WTC11 (cell line): ENCODE results near the gene TSPAN18. TPM values are rescaled to one million over a fixed set of nuclear protein-coding genes. Genes with fewer than 3 reads are reported as not detected.

Experiments
- ATAC-seq: fragments of 200-7000 bp; cut with Tn5 transposase; 2 replicates; pipeline ENCODE4 v1.10.0; 2021; ENCODE audit warnings: mild to moderate bottlenecking, moderate library complexity
- CTCF ChIA-PET: fragments of 300-600 bp; sonication (Branson Sonifier 250); formaldehyde crosslinking; loops from one replicate; lab custom pipeline; 2021; ENCODE audit warnings: antibody characterized with exemption; lab: Charles Lee
- POLR2A ChIA-PET: fragments of 350-600 bp; sonication (Branson Sonifier 250); formaldehyde crosslinking; loops from one replicate; lab custom pipeline; 2021; ENCODE audit warnings: antibody characterized with exemption; lab: Charles Lee
- DNase-seq: peaks from one replicate; pipeline ENCODE4 v3.0.0; 2021; ENCODE audit warnings: low spot score
- H3K27ac Mint-ChIP-seq: 2 replicates; pipeline ENCODE4 v1.8.0; 2021; ENCODE audit warnings: mixed read lengths
- H3K27me3 Mint-ChIP-seq: 2 replicates; pipeline ENCODE4 v1.8.0; 2021; ENCODE audit warnings: low read depth, mild to moderate bottlenecking, moderate library complexity, mixed read lengths
- H3K36me3 Mint-ChIP-seq: 2 replicates; pipeline ENCODE4 v1.8.0; 2021; ENCODE audit warnings: mixed read lengths
- H3K4me1 Mint-ChIP-seq: 2 replicates; pipeline ENCODE4 v1.8.0; 2022; ENCODE audit warnings: mixed read lengths
- H3K4me3 Mint-ChIP-seq: 2 replicates; pipeline ENCODE4 v1.8.0; 2021; ENCODE audit warnings: mild to moderate bottlenecking, moderate library complexity, mixed read lengths
- H3K9me3 Mint-ChIP-seq: 2 replicates; pipeline ENCODE4 v1.8.0; 2021; ENCODE audit warnings: mixed read lengths
- AR ChIP-seq: fragments of 250-450 bp; sonication (Bioruptor Pico); IDR thresholded peaks from 2 replicates; pipeline ENCODE4 v1.9.0; 2021; ENCODE audit warnings: mild to moderate bottlenecking
- ATF1 ChIP-seq: sonication (generic); formaldehyde crosslinking; IDR thresholded peaks from 2 replicates; pipeline ENCODE4 v1.8.1; 2023; ENCODE audit warnings: mild to moderate bottlenecking, moderate library complexity, missing genetic modification reagents
- ATF3 ChIP-seq: sonication (generic); formaldehyde crosslinking; conservative IDR thresholded peaks from 2 replicates; pipeline ENCODE4 v1.8.1; 2022; ENCODE audit warnings: mild to moderate bottlenecking, missing genetic modification reagents
- CDX4 ChIP-seq: fragments of 250-450 bp; sonication (Bioruptor Pico); IDR thresholded peaks from 2 replicates; pipeline ENCODE4 v1.9.0; 2021; ENCODE audit warnings: moderate library complexity, mild to moderate bottlenecking, inconsistent platforms, borderline replicate concordance
- CTCF ChIP-seq: fragments of 200-600 bp; IDR thresholded peaks from 2 replicates; pipeline ENCODE4 v1.8.0; 2022; ENCODE audit warnings: antibody characterized with exemption
- E2F1 ChIP-seq: sonication (generic); formaldehyde crosslinking; IDR thresholded peaks from 2 replicates; pipeline ENCODE4 v1.8.0; 2022; ENCODE audit warnings: mild to moderate bottlenecking, missing genetic modification reagents
- E2F5 ChIP-seq: sonication (generic); formaldehyde crosslinking; IDR thresholded peaks from 2 replicates; pipeline ENCODE4 v1.8.1; 2022; ENCODE audit warnings: mild to moderate bottlenecking, moderate library complexity, missing genetic modification reagents
- ERG ChIP-seq: fragments of 250-450 bp; sonication (Bioruptor Pico); IDR thresholded peaks from 2 replicates; pipeline ENCODE4 v1.8.0; 2021; ENCODE audit warnings: mild to moderate bottlenecking
- FOXP1 ChIP-seq: sonication (generic); formaldehyde crosslinking; IDR thresholded peaks from 2 replicates; pipeline ENCODE4 v1.8.0; 2022; ENCODE audit warnings: missing genetic modification reagents, mild to moderate bottlenecking, moderate library complexity, borderline replicate concordance
- HMGA2 ChIP-seq: fragments of 250-450 bp; sonication (Bioruptor Pico); IDR thresholded peaks from 2 replicates; pipeline ENCODE4 v1.4.0; 2021; ENCODE audit warnings: mild to moderate bottlenecking, moderate library complexity
- HMGXB4 ChIP-seq: sonication (generic); formaldehyde crosslinking; IDR thresholded peaks from 2 replicates; pipeline ENCODE4 v1.8.1; 2023; ENCODE audit warnings: mild to moderate bottlenecking, moderate library complexity, missing genetic modification reagents
- NFATC4 ChIP-seq: fragments of 250-450 bp; sonication (Bioruptor Pico); IDR thresholded peaks from 2 replicates; pipeline ENCODE4 v1.9.0; 2021; ENCODE audit warnings: mild to moderate bottlenecking
- RELA ChIP-seq: sonication (generic); formaldehyde crosslinking; IDR thresholded peaks from 2 replicates; pipeline ENCODE4 v1.8.1; 2022; ENCODE audit warnings: missing genetic modification reagents, mild to moderate bottlenecking, borderline replicate concordance
- SP1 ChIP-seq: sonication (generic); formaldehyde crosslinking; conservative IDR thresholded peaks from 2 replicates; pipeline ENCODE4 v1.8.1; 2022; ENCODE audit warnings: missing genetic modification reagents
- USF1 ChIP-seq: sonication (generic); formaldehyde crosslinking; IDR thresholded peaks from 2 replicates; pipeline ENCODE4 v1.8.0; 2022; ENCODE audit warnings: mild to moderate bottlenecking, missing genetic modification reagents
- ZNF121 ChIP-seq: sonication (generic); formaldehyde crosslinking; IDR thresholded peaks from 2 replicates; pipeline ENCODE4 v1.8.0; 2023; ENCODE audit warnings: missing genetic modification reagents
- ZNF138 ChIP-seq: sonication (generic); formaldehyde crosslinking; conservative IDR thresholded peaks from 2 replicates; pipeline ENCODE4 v1.8.1; 2022; ENCODE audit warnings: mild to moderate bottlenecking, moderate library complexity, missing genetic modification reagents
- ZNF219 ChIP-seq: sonication (generic); formaldehyde crosslinking; IDR thresholded peaks from 2 replicates; pipeline ENCODE4 v1.8.0; 2023; ENCODE audit warnings: missing genetic modification reagents, mild to moderate bottlenecking, borderline replicate concordance
- ZNF671 ChIP-seq: fragments of 250-450 bp; sonication (Bioruptor Pico); IDR thresholded peaks from 2 replicates; pipeline ENCODE4 v1.8.0; 2021; ENCODE audit warnings: mild to moderate bottlenecking
- total RNA-seq: library from RNA; stranded (reverse); gene quantifications from 3 replicates; pipeline ENCODE4 v1.2.3, GENCODE V29; 2021

The TSPAN18 gene
- total RNA-seq, 1 experiment from 2014 or later: 44.7 TPM

- H3K27ac Mint-ChIP-seq: no peak overlapping the region
- no peak for ATAC-seq
- POLR2A ChIA-PET: no interaction called here
- DNase-seq: no peak
- peaks cover 18% of the 10 kb centered on the region for H3K27me3 Mint-ChIP-seq
- peaks cover 68% of the 10 kb centered on the region for H3K4me1 Mint-ChIP-seq
- no peak overlapping the region for H3K4me3 Mint-ChIP-seq
- TF ChIP-seq SP1 (CRISPR knock-in tag): no peak
- TF ChIP-seq ZNF121: no peak
- no peak for TF ChIP-seq E2F1
- no peak for TF ChIP-seq ZNF671 (CRISPR knock-in tag)
- TF ChIP-seq AR (CRISPR knock-in tag): no peak
- TF ChIP-seq FOXP1 (CRISPR knock-in tag): no peak
- no peak for TF ChIP-seq ATF3
- TF ChIP-seq ATF1 (CRISPR knock-in tag): no peak
- TF ChIP-seq CDX4 (CRISPR knock-in tag): no peak
- no peak for TF ChIP-seq CTCF
- TF ChIP-seq RELA (CRISPR knock-in tag): no peak
- TF ChIP-seq ERG (CRISPR knock-in tag): no peak
- no peak for TF ChIP-seq ZNF219
- TF ChIP-seq ZNF138 (CRISPR knock-in tag): no peak
- no peak for TF ChIP-seq USF1 (CRISPR knock-in tag)
- no peak for TF ChIP-seq E2F5 (CRISPR knock-in tag)
- TF ChIP-seq NFATC4 (CRISPR knock-in tag): no peak
- TF ChIP-seq HMGA2 (CRISPR knock-in tag): no peak
- TF ChIP-seq HMGXB4: no peak
- CTCF ChIA-PET: interaction anchor here (1.1 to 1.5 kb wide), 3 partner anchors 20 to 164 kb away, joined by 3 to 8 read pairs (median 5); no protein-coding TSS in a partner anchor
- peaks cover 5% of the 10 kb centered on the region; the same call in 1 of the 2 replicates for H3K36me3 Mint-ChIP-seq
- no peaks in the 10 kb centered on the region for H3K9me3 Mint-ChIP-seq
These were observed 20.6 kb downstream of the TSPAN18 start for GRCh38 chr11:44747316-44747715.
